PC-9 (cell line): ENCODE data around the gene ELOVL7. TPM values are rescaled to one million over a fixed set of nuclear protein-coding genes. Genes with fewer than 3 reads are reported as not detected.

Experiments
- BruUV-seq: library from RNA; stranded (reverse); fragments of 400-500 nt; replicated peaks from 2 replicates; lab custom pipeline; 2021; lab: Mats Ljungman, UMichigan
- CTCF ChIA-PET: fragments of 300-600 bp; sonication (Branson Sonifier 250); formaldehyde crosslinking; loops from one replicate; lab custom pipeline; 2022; ENCODE audit warnings: antibody characterized with exemption; lab: Charles Lee
- POLR2A ChIA-PET: fragments of 300-600 bp; sonication (Branson Sonifier 250); formaldehyde crosslinking; loops from one replicate; lab custom pipeline; 2022; ENCODE audit warnings: antibody characterized with exemption; ENCODE audit not compliant: unreplicated experiment; lab: Charles Lee
- DNase-seq, 2 experiments: peaks; one replicate each; pipeline versions ENCODE4 v3.0.0 to v3.0.0-alpha.2; 2015 to 2022; ENCODE audit warnings: mixed read lengths in 1 of 2
- H2AFZ ChIP-seq: fragments of 200-600 bp; sonication (generic); 2 replicates; pipeline ENCODE4 v1.8.1; 2017; ENCODE audit warnings: antibody characterized with exemption
- H3F3A ChIP-seq: fragments of 200-600 bp; sonication (generic); 2 replicates; pipeline ENCODE4 v1.8.1; 2017; ENCODE audit warnings: antibody characterized with exemption, mild to moderate bottlenecking, low read depth; ENCODE audit not compliant: insufficient read depth
- H3K27ac ChIP-seq: fragments of 200-600 bp; sonication (generic); 2 replicates; pipeline ENCODE4 v1.6.1; 2016; ENCODE audit warnings: mixed run types
- H3K27me3 ChIP-seq: fragments of 200-600 bp; sonication (generic); 2 replicates; pipeline ENCODE4 v1.6.1; 2016; ENCODE audit warnings: low read depth, mixed run types; ENCODE audit not compliant: insufficient read depth
- H3K36me3 ChIP-seq: fragments of 200-600 bp; sonication (generic); 2 replicates; pipeline ENCODE4 v1.6.1; 2016; ENCODE audit warnings: low read depth, mixed run types
- H3K4me1 ChIP-seq: fragments of 200-600 bp; sonication (generic); replicated peaks from 2 replicates; pipeline ENCODE4 v1.6.1; 2016; ENCODE audit warnings: mixed run types; ENCODE audit not compliant: insufficient read depth
- H3K4me2 ChIP-seq: fragments of 200-600 bp; sonication (generic); 2 replicates; pipeline ENCODE4 v1.6.1; 2017; ENCODE audit warnings: mixed run types
- H3K4me3 ChIP-seq: fragments of 200-600 bp; sonication (generic); 2 replicates; pipeline ENCODE4 v1.6.1; 2016; ENCODE audit warnings: mixed run types
- H3K79me2 ChIP-seq: fragments of 200-600 bp; sonication (generic); 2 replicates; pipeline ENCODE4 v1.6.1; 2017; ENCODE audit warnings: low read depth, mixed run types
- H3K9me2 ChIP-seq: fragments of 200-600 bp; sonication (generic); 2 replicates; pipeline ENCODE4 v1.8.1; 2017; ENCODE audit warnings: mild to moderate bottlenecking; ENCODE audit not compliant: insufficient read depth
- H3K9me3 ChIP-seq: fragments of 200-600 bp; sonication (generic); 2 replicates; pipeline ENCODE4 v1.8.1; 2016; ENCODE audit warnings: low read depth; ENCODE audit not compliant: insufficient read depth
- H4K20me1 ChIP-seq: fragments of 200-600 bp; sonication (generic); 2 replicates; pipeline ENCODE4 v1.8.1; 2017; ENCODE audit not compliant: insufficient read depth
- EZH2 ChIP-seq: fragments of 200-600 bp; sonication (generic); IDR thresholded peaks from 2 replicates; pipeline ENCODE4 v1.8.0; 2017; ENCODE audit warnings: antibody characterized with exemption, low read depth
- intact Hi-C: fragments of 100-400 bp; cut with micrococcal nuclease; formaldehyde crosslinking; loops from one replicate; pipeline ENCODE4 v1.10.0; 2022; ENCODE audit not compliant: unreplicated experiment
- total RNA-seq: library from RNA; stranded (reverse); gene quantifications from 2 replicates; pipeline ENCODE4 v1.2.3, GENCODE V29; 2021
- TF ChIP-seq, protein P1 (sequence below): fragments of 200-600 bp; sonication (generic); conservative IDR thresholded peaks from 2 replicates; pipeline ENCODE4 v1.6.1; 2017; ENCODE audit warnings: mixed run types, antibody characterized with exemption, mild to moderate bottlenecking, moderate library complexity

Gene ELOVL7
- total RNA-seq, 1 experiment from 2014 or later, result 24.3 TPM

DNA sequence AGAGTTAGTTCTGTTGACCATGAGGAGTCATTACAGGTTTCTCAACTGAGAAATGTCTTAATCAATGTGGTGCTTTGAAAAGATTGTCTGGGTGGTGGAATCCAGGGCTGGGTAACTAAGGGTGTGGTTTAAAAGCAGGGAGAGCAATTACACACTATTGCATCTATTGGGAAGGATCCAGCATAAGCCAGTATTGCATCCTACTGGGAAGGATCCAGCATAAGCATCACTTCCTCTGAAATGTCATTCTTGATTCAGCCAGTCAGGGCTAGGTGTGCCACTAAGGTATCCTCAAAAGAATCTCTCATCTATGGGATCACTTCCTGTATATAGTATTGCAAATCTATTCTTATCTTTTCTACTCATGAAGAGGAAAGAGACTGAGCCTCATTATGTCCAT is 38.6 kb downstream of the ELOVL7 start:
- no peak for DNase-seq
- Histone ChIP-seq H4K20me1 (no peaks in the 10 kb centered on the region), H3F3A (no peaks in the 10 kb centered on the region), H3K36me3 (no peaks in the 10 kb centered on the region), H3K79me2 (no peaks in the 10 kb centered on the region), H3K27ac (no peak overlapping the region), H2AFZ (no peak overlapping the region), H3K9me3 (no peaks in the 10 kb centered on the region), H3K4me2 (no peak overlapping the region), H3K27me3 (no peaks in the 10 kb centered on the region), H3K9me2 (no peaks in the 10 kb centered on the region; the same call in 1 of the 2 replicates), H3K4me1 (peaks cover 12% of the 10 kb centered on the region), H3K4me3 (no peak overlapping the region)
- POLR2A ChIA-PET, result no interaction called here
- intact Hi-C loops, result no loop called here
- no peak for TF ChIP-seq EZH2
- TF ChIP-seq, protein P1, sequence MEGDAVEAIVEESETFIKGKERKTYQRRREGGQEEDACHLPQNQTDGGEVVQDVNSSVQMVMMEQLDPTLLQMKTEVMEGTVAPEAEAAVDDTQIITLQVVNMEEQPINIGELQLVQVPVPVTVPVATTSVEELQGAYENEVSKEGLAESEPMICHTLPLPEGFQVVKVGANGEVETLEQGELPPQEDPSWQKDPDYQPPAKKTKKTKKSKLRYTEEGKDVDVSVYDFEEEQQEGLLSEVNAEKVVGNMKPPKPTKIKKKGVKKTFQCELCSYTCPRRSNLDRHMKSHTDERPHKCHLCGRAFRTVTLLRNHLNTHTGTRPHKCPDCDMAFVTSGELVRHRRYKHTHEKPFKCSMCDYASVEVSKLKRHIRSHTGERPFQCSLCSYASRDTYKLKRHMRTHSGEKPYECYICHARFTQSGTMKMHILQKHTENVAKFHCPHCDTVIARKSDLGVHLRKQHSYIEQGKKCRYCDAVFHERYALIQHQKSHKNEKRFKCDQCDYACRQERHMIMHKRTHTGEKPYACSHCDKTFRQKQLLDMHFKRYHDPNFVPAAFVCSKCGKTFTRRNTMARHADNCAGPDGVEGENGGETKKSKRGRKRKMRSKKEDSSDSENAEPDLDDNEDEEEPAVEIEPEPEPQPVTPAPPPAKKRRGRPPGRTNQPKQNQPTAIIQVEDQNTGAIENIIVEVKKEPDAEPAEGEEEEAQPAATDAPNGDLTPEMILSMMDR, result no peak
- CTCF ChIA-PET, result no interaction called here
- BruUV-seq, result no TSS peak

DNA sequence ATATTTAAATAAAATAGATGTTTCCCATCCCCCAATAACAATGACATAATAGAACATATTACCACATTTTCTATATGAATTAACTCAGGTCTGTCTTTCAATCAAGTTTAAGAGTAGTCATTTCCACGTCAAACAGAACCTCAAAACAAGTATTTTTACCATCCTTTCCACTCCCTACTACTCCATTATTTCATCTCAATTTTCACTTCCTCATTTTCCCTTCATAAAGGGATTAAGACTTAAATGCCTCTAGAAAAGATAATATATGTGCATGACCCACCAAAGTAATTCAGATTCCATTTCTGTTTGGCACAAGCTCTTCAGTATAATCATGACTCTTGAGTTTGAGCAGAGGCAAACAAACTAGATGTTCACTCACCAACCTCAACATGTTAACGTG is 40.4 kb downstream of the ELOVL7 start:
- ChIA-PET POLR2A (no interaction called here), CTCF (no interaction called here)
- Histone ChIP-seq H3K9me2 (no peaks in the 10 kb centered on the region; the same call in 1 of the 2 replicates), H3F3A (no peaks in the 10 kb centered on the region), H3K4me3 (no peak overlapping the region), H3K79me2 (no peaks in the 10 kb centered on the region), H3K9me3 (no peaks in the 10 kb centered on the region), H3K27ac (no peak overlapping the region), H3K36me3 (no peaks in the 10 kb centered on the region), H3K27me3 (no peaks in the 10 kb centered on the region), H3K4me2 (no peak overlapping the region), H2AFZ (no peak overlapping the region), H3K4me1 (no peaks in the 10 kb centered on the region), H4K20me1 (no peaks in the 10 kb centered on the region)
- TF ChIP-seq, protein P1, result no peak
- no peak for TF ChIP-seq EZH2
- no peak for DNase-seq
- BruUV-seq, result no TSS peak
- intact Hi-C loops, result no loop called here

DNA sequence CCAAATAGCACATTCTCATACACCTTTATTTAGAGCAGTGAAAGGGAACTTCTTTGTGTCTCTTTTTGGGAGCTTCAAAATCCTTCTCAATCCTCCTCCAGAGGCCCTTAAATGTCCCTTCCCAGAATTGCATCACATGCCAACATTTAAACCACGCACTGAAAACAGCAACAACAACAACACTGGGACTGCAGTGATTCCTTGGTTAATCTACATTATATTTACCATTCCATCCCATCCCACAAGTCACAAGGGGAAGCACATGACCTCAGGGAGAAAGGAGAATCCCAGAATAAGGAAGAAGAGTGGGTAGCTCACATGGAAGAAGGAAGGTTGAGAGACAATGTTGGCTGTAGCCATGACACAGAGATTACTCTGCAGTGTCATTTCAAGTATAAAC is 41.1 kb downstream of the ELOVL7 start:
- Histone ChIP-seq H3K4me2 (no peak overlapping the region), H3K36me3 (no peaks in the 10 kb centered on the region), H3K4me3 (no peak overlapping the region), H3K27ac (no peak overlapping the region), H3F3A (no peaks in the 10 kb centered on the region), H3K4me1 (no peaks in the 10 kb centered on the region), H3K9me2 (no peaks in the 10 kb centered on the region), H4K20me1 (no peaks in the 10 kb centered on the region), H2AFZ (no peak overlapping the region), H3K79me2 (no peaks in the 10 kb centered on the region), H3K9me3 (no peaks in the 10 kb centered on the region), H3K27me3 (no peaks in the 10 kb centered on the region)
- TF ChIP-seq, protein P1, result no peak
- ChIA-PET POLR2A (no interaction called here), CTCF (no interaction called here)
- no TSS peak for BruUV-seq
- DNase-seq, result no peak
- intact Hi-C loops, result no loop called here
